ENCODE measurements around the gene ATXN1. TPM values are rescaled to one million over a fixed set of nuclear protein-coding genes. Genes with fewer than 3 reads are reported as not detected.
A peak's percentile ranks its signal among the peaks of the same experiment; 100 is the strongest.

ATXN1 gene
- total and polyA plus RNA-seq, 2 of the 8 experiments (the other 6 are each of a cell fraction or from before 2014, with no cell fraction given): 1.6 to 4.0 TPM

DNA sequence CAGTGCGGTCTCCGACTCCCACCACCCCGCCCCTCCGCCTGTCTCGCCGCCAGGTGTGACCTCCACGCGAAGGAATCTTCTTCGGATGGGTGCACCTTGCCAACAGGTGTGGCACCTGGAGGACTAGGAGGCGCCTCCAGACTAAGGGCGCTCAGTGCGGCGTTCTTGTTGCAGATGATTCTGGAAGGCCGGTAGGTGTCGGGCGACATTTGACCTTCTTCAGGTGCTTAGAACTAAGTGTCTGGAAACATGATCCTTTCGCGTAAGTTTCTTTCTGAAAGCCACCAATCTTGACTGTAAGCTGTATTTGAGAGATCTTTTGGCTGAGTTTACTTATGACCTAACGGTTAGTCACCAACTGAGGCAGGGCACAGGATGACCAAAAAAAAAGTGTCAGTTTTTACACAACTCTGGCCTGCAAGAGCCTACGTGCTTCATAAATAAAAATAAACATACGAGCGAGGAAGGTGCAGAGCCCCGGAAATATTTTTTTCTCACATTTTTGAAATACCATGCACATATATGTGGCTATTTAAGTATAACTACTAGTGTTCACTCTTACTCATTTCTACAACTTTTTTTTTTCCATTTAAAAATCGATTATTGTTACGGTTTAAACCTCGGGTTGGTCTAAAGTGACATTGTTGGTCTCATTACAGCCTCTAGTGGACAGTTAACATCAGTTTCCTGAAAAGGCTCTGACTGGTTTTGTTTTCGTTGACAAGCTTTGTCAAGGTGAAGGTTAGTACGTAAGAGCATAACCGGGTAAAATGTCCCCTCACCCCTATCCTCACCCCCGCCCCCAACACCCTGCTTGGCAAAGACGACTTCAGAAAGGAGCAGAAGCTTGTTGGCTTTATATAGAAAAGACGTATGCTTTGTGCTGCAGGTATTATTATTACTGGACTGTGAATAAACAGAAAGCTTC lies 1.6 kb upstream of the ATXN1 start (continued):
- TF ChIP-seq, protein P1, sequence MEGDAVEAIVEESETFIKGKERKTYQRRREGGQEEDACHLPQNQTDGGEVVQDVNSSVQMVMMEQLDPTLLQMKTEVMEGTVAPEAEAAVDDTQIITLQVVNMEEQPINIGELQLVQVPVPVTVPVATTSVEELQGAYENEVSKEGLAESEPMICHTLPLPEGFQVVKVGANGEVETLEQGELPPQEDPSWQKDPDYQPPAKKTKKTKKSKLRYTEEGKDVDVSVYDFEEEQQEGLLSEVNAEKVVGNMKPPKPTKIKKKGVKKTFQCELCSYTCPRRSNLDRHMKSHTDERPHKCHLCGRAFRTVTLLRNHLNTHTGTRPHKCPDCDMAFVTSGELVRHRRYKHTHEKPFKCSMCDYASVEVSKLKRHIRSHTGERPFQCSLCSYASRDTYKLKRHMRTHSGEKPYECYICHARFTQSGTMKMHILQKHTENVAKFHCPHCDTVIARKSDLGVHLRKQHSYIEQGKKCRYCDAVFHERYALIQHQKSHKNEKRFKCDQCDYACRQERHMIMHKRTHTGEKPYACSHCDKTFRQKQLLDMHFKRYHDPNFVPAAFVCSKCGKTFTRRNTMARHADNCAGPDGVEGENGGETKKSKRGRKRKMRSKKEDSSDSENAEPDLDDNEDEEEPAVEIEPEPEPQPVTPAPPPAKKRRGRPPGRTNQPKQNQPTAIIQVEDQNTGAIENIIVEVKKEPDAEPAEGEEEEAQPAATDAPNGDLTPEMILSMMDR (IDR thresholded peaks at IDR 0.05; ENCODE audit: control extremely low read depth in 1 of 3, insufficient read depth in 1 of 3, low read depth in 1 of 3, low read length in 3 of 3): peak in 2 of 3 experiments; percentile 51 to 70; a peak in 3 of 4 replicates
- TF ChIP-seq CEBPB (IDR thresholded peaks at IDR 0.05; ENCODE audit: low read depth, low read length) (no peak), CREB1 (IDR thresholded peaks at IDR 0.05) (0 out of 2 replicates have a peak, but pooled peaks have one; percentile 24), NRF1 (IDR thresholded peaks at IDR 0.05; ENCODE audit: low read depth, low read length) (no peak)
